IMR-90 (cell line): ENCODE measurements around the gene FAT1.

ENCODE experiments used
- CEBPB ChIP-seq: IDR thresholded peaks from 2 replicates; pipeline ENCODE4 v1.6.1; 2012; ENCODE audit warnings: low read depth, low read length, improper control_type of control experiment
- CHD1 ChIP-seq: IDR thresholded peaks from 2 replicates; pipeline ENCODE4 v1.6.1; 2012; ENCODE audit warnings: low read depth, low read length, improper control_type of control experiment
- FOS ChIP-seq: fragments of 150-350 bp; IDR thresholded peaks from 2 replicates; pipeline ENCODE4 v1.6.1; 2016; ENCODE audit warnings: low read depth, low read length
- MAZ ChIP-seq: IDR thresholded peaks from 2 replicates; pipeline ENCODE4 v1.6.1; 2012; ENCODE audit warnings: low read depth, mild to moderate bottlenecking, low read length, improper control_type of control experiment, moderate library complexity, borderline replicate concordance
- MXI1 ChIP-seq: IDR thresholded peaks from 2 replicates; pipeline ENCODE4 v1.6.1; 2012; ENCODE audit warnings: low read depth, mild to moderate bottlenecking, low read length, moderate library complexity, borderline replicate concordance
- NFE2L2 ChIP-seq: fragments of 150-350 bp; IDR thresholded peaks from 2 replicates; pipeline ENCODE4 v1.6.1; 2016; ENCODE audit warnings: low read depth, mild to moderate bottlenecking, low read length
- POLR2A ChIP-seq: IDR thresholded peaks from 2 replicates; pipeline ENCODE4 v1.6.1; 2012; ENCODE audit warnings: mild to moderate bottlenecking, low read depth, low read length
- RAD21 ChIP-seq: IDR thresholded peaks from 2 replicates; pipeline ENCODE4 v1.6.1; 2012; ENCODE audit warnings: low read length, improper control_type of control experiment
- TF ChIP-seq, protein P1 (sequence below): fragments of 150-350 bp; IDR thresholded peaks from 2 replicates; pipeline ENCODE4 v1.6.1; 2016; ENCODE audit warnings: low read depth, mild to moderate bottlenecking, low read length, moderate library complexity, borderline replicate concordance
- TF ChIP-seq, protein P2 (sequence below): conservative IDR thresholded peaks from 2 replicates; pipeline ENCODE4 v1.5.1; 2012; ENCODE audit warnings: mild to moderate bottlenecking, low read depth, low read length, improper control_type of control experiment
- TF ChIP-seq, protein P3 (sequence below): fragments of 150-350 bp; IDR thresholded peaks from 2 replicates; pipeline ENCODE4 v1.6.1; 2017; ENCODE audit warnings: mild to moderate bottlenecking, antibody characterized with exemption, low read length, low read depth

DNA sequence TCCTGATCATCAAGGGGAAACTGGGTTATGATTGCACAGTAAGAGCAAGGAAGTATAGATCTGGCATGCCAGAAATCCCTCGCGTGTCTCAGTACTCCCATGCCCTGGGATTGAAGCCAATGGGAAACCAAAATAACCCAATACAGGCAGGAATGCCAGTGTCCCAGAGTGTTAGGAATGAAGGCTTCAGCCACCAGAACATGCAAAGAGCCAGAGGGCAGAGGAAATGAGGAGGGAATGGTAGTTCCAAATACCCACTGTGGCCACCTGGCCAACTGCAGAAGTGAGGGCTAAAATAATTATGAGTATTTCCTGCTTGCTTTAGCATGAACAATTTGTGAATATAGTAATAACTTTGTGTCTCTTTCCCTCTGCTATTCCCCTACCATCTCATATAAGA, 180.4 kb downstream of the FAT1 start:
- TF ChIP-seq, protein P1, sequence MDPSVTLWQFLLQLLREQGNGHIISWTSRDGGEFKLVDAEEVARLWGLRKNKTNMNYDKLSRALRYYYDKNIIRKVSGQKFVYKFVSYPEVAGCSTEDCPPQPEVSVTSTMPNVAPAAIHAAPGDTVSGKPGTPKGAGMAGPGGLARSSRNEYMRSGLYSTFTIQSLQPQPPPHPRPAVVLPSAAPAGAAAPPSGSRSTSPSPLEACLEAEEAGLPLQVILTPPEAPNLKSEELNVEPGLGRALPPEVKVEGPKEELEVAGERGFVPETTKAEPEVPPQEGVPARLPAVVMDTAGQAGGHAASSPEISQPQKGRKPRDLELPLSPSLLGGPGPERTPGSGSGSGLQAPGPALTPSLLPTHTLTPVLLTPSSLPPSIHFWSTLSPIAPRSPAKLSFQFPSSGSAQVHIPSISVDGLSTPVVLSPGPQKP: no peak
- no peak for TF ChIP-seq NFE2L2
- TF ChIP-seq, protein P2, sequence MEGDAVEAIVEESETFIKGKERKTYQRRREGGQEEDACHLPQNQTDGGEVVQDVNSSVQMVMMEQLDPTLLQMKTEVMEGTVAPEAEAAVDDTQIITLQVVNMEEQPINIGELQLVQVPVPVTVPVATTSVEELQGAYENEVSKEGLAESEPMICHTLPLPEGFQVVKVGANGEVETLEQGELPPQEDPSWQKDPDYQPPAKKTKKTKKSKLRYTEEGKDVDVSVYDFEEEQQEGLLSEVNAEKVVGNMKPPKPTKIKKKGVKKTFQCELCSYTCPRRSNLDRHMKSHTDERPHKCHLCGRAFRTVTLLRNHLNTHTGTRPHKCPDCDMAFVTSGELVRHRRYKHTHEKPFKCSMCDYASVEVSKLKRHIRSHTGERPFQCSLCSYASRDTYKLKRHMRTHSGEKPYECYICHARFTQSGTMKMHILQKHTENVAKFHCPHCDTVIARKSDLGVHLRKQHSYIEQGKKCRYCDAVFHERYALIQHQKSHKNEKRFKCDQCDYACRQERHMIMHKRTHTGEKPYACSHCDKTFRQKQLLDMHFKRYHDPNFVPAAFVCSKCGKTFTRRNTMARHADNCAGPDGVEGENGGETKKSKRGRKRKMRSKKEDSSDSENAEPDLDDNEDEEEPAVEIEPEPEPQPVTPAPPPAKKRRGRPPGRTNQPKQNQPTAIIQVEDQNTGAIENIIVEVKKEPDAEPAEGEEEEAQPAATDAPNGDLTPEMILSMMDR: no peak
- TF ChIP-seq POLR2A: no peak
- TF ChIP-seq MAZ: no peak
- TF ChIP-seq RAD21: no peak
- no peak for TF ChIP-seq CHD1
- no peak for TF ChIP-seq MXI1
- TF ChIP-seq FOS: no peak
- TF ChIP-seq, protein P3, sequence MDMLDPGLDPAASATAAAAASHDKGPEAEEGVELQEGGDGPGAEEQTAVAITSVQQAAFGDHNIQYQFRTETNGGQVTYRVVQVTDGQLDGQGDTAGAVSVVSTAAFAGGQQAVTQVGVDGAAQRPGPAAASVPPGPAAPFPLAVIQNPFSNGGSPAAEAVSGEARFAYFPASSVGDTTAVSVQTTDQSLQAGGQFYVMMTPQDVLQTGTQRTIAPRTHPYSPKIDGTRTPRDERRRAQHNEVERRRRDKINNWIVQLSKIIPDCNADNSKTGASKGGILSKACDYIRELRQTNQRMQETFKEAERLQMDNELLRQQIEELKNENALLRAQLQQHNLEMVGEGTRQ: no peak
- no peak for TF ChIP-seq CEBPB
